ENCODE results near the gene CEP57L1. TPM values are rescaled to one million over a fixed set of nuclear protein-coding genes. Genes with fewer than 3 reads are reported as not detected.
A peak's percentile ranks its signal among the peaks of the same experiment; 100 is the strongest.

CEP57L1 gene
- total RNA-seq, 4 donors from 2014 or later = 3.2 to 10.2 (median 7.3) TPM

- no peak overlapping the region for H3K4me3 ChIP-seq (ENCODE audit: low read depth, poor library complexity, severe bottlenecking)
- 55 to 63% methylated on average over 5 of the region's 5 CpGs for WGBS, 2 donors
- DNase-seq (ENCODE audit: low spot score in 2 of 2) = no peak
- TF ChIP-seq, protein P1, sequence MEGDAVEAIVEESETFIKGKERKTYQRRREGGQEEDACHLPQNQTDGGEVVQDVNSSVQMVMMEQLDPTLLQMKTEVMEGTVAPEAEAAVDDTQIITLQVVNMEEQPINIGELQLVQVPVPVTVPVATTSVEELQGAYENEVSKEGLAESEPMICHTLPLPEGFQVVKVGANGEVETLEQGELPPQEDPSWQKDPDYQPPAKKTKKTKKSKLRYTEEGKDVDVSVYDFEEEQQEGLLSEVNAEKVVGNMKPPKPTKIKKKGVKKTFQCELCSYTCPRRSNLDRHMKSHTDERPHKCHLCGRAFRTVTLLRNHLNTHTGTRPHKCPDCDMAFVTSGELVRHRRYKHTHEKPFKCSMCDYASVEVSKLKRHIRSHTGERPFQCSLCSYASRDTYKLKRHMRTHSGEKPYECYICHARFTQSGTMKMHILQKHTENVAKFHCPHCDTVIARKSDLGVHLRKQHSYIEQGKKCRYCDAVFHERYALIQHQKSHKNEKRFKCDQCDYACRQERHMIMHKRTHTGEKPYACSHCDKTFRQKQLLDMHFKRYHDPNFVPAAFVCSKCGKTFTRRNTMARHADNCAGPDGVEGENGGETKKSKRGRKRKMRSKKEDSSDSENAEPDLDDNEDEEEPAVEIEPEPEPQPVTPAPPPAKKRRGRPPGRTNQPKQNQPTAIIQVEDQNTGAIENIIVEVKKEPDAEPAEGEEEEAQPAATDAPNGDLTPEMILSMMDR (IDR thresholded peaks at IDR 0.05) = no peak
- TF ChIP-seq POLR2A (IDR thresholded peaks at IDR 0.05) = no peak
- intact Hi-C loops (cut with DNase I; ENCODE audit: low total_unique reads) = no loop called here
Observed at GRCh38 chr6:109087661-109088264, 7.5 kb upstream of the CEP57L1 start.

DNA sequence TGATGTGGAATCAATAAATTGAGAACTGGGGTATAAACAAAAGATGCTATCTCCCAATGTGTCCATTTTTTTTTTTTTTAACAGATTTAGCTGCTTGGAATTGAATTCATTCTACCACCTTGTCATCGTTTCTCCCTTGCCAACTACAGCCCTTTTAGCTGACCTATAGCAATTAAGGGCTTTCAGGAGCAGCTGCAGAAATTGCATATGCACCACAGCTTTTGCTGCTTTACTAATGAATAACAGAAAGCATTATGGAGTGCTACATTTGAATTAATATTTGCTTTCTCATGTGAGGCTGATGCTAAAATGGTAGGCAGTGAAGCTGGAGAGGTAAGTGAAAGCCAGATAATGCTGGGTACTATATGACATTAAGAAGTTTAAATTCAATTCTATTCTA is 6.3 kb upstream of the CEP57L1 start:
- no peak overlapping the region for H3K4me3 ChIP-seq (ENCODE audit: low read depth, poor library complexity, severe bottlenecking)
- no peak for TF ChIP-seq POLR2A (IDR thresholded peaks at IDR 0.05)
- DNase-seq (ENCODE audit: low spot score in 2 of 2) = no peak
- 74 to 75% methylated on average over 1 of the region's 1 CpG for WGBS, 2 donors
- intact Hi-C loops (cut with DNase I; ENCODE audit: low total_unique reads) = no loop called here

DNA sequence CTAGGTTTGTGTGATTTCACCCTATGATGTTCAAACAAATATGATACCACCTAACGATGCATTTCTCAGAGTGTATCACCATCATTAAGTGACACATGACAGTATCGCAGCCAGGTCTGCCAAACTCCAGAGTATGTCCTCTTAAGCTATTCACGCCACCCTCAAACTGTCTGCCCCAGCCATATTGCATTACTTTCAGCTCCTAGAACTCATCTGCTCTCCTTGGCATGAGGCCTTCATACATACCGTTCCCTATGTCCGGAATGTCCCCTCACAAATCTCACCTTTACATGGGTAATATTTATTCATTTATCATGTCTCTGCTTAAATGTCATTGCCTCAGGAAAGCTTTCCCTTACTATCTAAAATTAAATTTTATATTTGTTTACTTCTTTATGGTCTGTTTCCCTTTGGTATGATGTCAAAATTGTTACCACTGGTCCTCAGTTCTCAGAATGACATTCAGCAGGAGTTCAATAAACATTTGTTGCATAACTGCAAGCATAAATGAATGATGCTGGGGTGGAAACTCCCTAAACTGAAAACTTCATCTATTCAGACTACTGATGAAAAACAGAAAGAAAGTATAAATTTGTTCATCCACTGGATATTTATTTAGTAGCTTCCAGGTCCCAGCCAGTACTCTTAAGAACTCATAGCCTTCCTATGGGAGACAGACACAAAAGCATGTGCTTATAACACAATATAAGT is 3.8 kb upstream of the CEP57L1 start:
- TF ChIP-seq POLR2A (IDR thresholded peaks at IDR 0.05) = no peak
- no peak for DNase-seq (ENCODE audit: low spot score in 2 of 2)
- 93 to 94% methylated on average over 5 of the region's 5 CpGs for WGBS, 2 donors
- H3K4me3 ChIP-seq (ENCODE audit: low read depth, poor library complexity, severe bottlenecking) = no peak overlapping the region
- intact Hi-C loops (cut with DNase I; ENCODE audit: low total_unique reads) = no loop called here

DNA sequence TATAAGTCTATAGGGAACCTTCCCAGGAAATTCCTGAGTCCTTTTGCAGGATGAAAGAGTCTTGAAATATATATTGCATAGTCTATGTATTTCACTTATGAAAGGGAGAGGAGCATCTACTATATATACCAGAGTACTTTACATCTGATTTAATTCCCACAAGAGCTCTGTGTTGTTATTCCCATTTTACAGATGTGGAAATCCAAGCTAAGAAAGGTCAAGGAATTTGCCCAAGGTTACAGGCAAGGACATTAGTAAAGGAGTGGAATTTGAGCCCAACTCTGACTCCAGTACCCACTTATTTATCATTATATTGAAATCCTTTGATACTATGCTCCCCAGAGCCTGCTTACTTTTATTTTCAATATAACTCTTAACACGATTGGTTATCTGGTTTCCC is 3.2 kb upstream of the CEP57L1 start:
- 49 to 67% methylated on average over 1 of the region's 1 CpG for WGBS, 2 donors
- DNase-seq (ENCODE audit: low spot score in 2 of 2) = no peak
- TF ChIP-seq POLR2A (IDR thresholded peaks at IDR 0.05) = no peak
- TF ChIP-seq, protein P1 (IDR thresholded peaks at IDR 0.05) = no peak
- H3K4me3 ChIP-seq (ENCODE audit: low read depth, poor library complexity, severe bottlenecking) = no peak overlapping the region
- intact Hi-C loops (cut with DNase I; ENCODE audit: low total_unique reads) = no loop called here

DNA sequence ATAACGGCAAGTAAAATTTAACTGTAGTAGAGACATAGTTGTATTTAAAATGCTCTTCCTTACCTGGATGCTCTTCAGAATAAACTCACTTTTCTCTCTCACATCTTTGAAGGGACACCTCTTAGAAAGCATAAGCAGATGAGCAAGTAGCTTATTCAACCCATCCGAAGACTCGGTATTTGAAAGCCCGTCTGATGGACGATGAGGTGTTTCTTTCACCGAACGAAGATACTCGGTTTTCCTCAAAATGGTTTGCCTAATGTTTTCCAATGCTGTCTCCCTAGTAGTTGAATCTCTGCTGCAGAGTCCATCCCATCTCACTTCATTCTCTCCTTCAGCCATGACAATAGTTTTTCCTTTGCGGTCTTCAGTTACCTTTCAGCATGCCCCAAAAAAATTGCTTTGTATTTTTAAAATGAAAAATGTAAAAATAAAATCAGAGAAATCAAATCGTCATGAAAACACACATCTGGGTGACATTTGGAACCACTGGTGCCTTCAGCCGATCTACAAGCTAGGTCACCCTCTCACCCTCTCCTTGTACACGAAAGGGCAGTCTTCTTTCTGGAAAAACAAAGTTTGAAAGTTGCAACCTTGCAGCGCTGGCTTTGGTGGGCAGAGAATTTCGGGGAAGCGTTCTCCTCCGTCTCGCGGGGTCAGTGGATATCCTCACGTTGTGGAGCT is 1.4 kb upstream of the CEP57L1 start:
- TF ChIP-seq POLR2A (IDR thresholded peaks at IDR 0.05) = no peak
- TF ChIP-seq, protein P1 (IDR thresholded peaks at IDR 0.05) = no peak
- no peak for DNase-seq (ENCODE audit: low spot score in 2 of 2)
- 0% methylated on average over 19 of the region's 19 CpGs for WGBS, 2 donors
- H3K4me3 ChIP-seq (ENCODE audit: low read depth, poor library complexity, severe bottlenecking) = peak overlapping the region; percentile 56
- intact Hi-C loops (cut with DNase I; ENCODE audit: low total_unique reads) = no loop called here

- DNase-seq (ENCODE audit: low spot score in 2 of 2) = peak; percentile 91 to 98
- TF ChIP-seq POLR2A (IDR thresholded peaks at IDR 0.05) = no peak
- TF ChIP-seq, protein P1 (IDR thresholded peaks at IDR 0.05) = no peak
- intact Hi-C loops (cut with DNase I; ENCODE audit: low total_unique reads) = no loop called here
- 0 to 1% methylated on average over 26 to 46 of the region's 62 CpGs for WGBS, 2 donors
- H3K4me3 ChIP-seq (ENCODE audit: low read depth, poor library complexity, severe bottlenecking) = peak within 1 kb of the TSS; percentile 76
Observed at GRCh38 chr6:109094416-109095035, 781 bp upstream of the CEP57L1 start, which contains the start of gene SESN1. TSS of gene SESN1 (minus strand) at chr6:109094846. CDS start at chr6:109094073, 773 bp downstream.

All from lower leg skin (tissue), 4 donors.